NCI-H1436 (cell line): ENCODE measurements around the gene MPRIP.
A peak's percentile ranks its signal among the peaks of the same experiment; 100 is the strongest.

Experiments
- DNase-seq: peaks from one replicate; lab custom pipeline; 2025; lab: John Stamatoyannopoulos, UW

Gene MPRIP

GRCh38 chr17:17214646-17215436, 172.6 kb downstream of the MPRIP start:
- no peak for DNase-seq

GRCh38 chr17:17215575-17215974, 173.3 kb downstream of the MPRIP start:
- no peak for DNase-seq

DNA sequence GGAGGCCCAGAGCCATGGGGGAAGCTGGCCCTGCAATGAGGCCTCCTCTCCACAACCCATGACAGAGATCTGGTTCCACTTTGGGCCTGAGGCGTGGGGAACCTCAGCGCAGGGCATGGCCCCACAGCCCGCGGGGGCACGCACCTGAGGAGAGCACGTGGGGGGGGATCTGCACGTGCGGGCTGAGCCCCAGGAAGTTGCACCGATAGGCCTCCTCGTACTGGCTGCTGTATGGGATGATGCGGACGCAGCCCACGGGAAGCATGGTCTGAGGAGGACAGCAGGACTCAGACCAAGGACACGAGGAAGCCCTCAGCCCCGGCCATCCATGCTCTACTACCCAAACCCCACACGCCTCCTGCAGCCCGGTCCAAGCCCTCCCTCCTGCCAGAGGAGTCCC, 174.0 kb downstream of the MPRIP start:
- no peak for DNase-seq

GRCh38 chr17:17216776-17217175, 174.5 kb downstream of the MPRIP start:
- no peak for DNase-seq

DNA sequence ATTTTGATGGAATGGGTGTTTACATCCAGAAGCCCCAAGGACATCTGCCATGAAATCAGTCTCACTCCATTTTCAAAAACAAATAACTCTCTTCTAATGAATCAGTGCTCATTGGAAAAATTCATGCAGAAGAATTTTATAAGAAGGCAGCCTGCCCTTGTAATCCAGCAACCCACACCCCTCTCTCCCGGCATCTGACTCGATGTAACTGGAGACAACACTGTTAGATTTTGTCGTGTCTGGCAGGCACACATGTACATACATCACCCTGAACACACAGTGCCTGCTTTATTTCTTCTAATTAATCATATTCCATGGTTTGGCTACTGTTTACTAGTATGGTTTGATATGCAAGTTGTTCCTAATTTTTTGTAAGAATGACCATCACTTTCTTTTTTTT, 175.7 kb downstream of the MPRIP start:
- no peak for DNase-seq

- DNase-seq: no peak
Measured at GRCh38 chr17:17220529-17220928, 178.3 kb downstream of the MPRIP start.

DNA sequence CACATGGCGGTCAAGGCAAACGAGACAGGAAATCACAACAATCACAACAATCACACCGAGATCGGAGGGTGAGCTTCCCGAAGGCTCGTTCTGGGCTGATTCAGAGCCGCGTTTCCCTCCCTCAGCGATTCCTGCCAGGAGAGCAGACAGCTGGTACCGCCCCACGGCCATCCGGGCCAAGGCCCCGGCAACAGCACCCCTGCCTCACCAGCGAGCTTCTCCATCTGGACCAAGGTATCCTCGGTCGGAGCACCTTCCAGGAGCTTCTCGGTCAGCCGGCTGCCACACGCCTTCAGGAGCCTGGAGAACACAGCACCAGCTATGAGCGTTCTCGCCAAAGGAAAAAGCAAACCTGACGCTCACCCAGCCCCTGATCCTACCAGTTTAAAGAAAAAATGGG, 179.1 kb downstream of the MPRIP start:
- DNase-seq: no peak

DNA sequence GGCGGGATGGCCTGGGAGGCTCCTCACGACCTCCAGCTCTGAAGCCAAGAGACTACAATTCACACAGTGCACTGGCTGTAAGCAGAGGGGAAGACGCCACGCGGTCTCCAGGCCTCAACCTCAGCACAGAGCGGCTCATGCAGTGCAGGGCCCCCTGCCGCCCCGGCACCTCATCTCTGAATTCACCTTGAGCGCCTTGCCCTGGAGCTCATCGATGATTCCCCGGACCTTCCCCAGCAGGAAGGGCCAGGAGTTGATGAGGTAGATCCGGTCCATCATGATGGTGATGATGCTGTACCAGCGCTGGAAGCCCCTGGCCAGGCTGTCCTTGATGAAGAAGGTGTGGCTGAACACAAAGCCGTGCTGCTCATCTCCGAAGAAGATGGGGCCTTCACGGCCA, 181.5 kb downstream of the MPRIP start:
- DNase-seq: no peak

DNA sequence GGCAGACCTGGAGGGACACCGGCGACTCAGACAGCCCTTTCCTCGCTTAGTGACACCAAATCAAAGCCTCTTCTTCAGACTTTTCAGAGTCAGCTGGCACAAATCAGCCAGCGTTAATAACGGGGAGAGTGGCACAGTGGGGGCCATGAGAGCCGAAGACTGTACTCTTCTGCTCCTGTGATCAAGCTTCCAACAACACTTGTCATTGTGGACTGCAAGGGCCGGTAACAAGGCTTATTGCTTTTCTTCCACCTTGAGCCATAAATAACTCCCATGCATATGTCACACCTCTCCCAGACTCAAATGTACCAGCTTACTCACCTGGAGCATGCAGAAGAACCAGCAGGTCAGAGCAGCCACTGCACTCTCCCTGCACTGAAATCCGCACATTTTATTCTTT, 181.9 kb downstream of the MPRIP start:
- no peak for DNase-seq

- DNase-seq: no peak
Measured at GRCh38 chr17:17225901-17226300, 183.6 kb downstream of the MPRIP start.

DNA sequence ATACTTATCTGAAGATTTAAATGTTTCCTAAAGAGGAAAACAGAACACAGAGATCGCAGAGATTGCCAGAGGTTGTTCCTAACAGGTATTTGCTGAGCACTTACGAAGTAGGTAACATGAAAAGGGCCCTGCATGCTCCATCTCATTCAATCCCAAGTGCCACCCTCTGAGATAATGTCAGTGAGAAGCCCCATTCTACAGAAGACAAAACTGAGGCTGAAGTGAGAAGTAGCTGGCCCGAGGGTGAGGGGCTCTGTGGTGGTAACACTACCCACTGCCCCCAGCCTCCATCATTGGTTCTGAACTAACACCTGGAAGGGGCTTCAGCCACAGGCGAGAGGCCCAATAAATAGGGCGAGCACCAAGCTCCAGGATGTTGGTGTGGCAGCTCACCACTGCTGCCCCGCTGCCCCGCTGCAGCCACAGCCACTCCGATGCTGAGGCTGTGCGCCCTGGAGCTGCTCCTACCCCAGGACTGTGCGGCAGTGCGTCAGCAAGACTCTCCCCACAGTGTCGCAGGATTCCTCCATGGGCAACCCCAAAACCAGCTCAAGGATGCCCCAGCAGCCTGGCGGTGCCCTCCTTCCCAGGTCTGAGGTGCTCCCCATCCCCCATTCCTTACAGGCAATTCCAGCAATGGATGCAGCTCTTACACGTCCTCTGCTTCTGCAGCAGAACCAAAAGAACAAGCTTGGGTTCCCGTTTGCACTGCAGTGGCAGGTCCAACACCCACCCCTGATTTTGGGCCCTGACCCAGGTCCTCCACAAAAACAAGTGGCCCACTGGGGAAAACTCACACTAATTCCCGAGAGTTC, 184.4 kb downstream of the MPRIP start:
- DNase-seq: no peak

DNA sequence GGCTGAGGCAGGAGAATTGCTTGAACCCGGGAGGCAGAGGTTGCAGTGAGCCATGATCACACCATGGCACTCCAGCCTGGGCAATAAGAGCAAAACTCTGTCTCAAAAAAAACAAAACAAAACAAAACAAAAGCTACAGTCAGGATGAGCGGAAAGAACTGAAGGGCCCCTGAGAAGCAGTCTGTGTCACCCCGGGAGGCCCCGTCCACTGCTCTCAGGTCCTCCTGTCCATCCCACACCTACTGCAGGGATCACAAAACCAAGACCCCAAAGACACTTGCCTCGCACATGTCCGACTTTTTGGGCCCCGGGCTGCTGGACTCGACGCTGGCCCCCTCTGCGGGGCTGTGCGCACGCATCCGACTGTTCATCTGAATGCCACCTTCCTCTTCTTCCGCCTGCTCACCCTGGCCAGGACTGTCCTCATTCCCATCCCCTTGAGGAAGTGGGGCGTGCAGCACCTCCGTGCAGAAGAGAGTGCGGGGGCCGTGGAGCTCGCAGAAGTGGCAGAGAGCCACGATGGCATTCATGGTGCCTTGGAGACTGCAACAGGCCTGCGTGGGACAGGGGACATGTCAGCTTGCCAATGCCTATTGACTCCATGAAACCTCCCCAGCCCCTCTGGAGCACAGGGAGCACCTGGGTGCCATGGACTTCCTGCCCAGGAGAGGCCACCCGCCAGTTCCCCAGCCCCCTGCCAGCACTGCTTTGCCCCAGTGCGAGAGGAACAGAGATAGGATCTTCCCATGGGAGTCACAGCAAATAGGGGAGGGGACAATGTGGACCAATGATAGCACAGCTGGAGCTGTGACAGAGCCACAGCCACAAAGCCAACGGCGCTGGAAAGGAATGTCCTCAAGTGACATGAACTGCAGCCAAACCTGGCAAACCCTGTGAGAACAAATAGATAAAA, 185.6 kb downstream of the MPRIP start:
- DNase-seq: no peak

DNA sequence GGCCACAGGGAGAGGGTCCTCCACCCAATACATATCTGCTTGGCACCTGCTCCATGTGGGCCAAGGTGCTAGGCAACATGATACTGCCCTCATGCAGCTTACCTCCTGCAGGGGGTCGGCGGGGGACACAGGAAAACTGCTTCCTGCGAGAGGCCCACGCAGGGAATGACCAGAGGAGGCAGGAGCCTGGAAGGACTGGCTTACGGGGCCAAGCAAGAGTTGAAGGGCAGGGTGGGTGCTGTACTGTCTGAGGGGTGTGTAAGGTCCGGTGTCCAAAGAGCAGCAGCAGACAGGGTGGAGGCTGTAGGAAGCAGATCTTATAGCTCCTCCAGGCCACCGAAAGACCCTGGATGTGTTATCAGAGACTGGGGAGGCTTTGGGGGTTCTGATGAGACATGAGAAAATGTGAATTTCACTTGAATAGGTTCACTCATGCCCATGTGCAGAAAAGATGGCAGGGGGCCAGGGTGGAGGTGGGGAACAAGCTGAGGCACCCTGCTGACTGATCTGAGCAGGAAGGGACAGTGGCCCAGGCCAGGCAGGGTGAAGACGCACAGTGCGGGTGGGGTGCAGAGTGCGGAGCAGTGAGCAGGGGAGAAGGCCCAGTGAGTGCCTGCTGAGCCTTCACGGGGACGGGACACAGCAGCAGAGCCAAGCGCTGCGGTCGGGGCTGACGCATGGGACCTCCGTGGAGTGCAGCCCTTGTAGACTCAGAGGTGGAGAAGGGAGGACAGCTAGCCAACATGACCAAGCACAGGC, 186.4 kb downstream of the MPRIP start:
- DNase-seq: no peak

DNA sequence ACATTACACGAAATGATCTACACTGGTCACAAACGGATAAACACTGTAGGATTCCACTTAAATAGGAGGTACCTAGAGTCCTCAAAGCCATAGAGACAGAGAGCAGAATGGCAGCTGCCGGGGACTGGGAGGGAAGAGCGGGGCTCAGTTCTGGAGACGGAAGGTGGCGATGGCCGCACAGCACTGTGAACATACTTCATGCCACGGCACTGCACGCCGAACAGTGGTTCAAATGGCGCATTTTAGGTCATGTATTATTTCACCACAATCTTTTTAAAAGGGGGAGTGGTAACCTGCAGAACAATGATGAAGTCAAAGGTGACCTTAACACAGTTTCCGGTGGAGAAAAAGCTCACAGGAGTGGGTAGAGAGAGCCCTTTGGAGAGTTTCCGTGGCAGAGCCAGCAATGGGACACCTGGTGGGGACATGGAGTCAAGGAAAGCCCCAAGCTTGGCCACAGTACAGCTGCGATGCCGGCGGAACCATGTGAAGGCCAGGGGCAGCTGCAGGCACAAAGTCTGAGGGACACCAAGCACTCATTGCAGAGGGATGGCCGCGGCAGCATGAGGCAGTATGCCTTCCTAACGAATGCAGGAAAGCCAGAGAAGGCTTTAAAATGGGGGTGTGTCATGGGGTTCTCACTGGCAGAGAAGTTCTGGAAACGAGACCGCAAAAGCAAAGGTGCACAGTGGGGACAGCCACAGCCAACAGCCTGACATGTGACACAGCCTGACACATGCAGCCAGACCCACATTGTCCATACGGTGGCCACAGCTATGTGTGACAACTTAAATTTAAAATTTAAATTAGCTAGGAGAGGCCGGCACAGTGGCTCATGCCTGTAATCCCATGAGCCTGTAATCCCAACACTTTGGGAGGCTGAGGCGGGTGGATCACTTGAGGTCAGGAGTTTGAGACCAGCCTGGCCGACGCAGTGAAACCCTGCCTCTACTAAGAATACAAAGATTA, 187.4 kb downstream of the MPRIP start:
- no peak for DNase-seq

GRCh38 chr17:17231621-17232302, 189.5 kb downstream of the MPRIP start:
- no peak for DNase-seq

GRCh38 chr17:17232303-17232621, 190.0 kb downstream of the MPRIP start:
- no peak for DNase-seq

DNA sequence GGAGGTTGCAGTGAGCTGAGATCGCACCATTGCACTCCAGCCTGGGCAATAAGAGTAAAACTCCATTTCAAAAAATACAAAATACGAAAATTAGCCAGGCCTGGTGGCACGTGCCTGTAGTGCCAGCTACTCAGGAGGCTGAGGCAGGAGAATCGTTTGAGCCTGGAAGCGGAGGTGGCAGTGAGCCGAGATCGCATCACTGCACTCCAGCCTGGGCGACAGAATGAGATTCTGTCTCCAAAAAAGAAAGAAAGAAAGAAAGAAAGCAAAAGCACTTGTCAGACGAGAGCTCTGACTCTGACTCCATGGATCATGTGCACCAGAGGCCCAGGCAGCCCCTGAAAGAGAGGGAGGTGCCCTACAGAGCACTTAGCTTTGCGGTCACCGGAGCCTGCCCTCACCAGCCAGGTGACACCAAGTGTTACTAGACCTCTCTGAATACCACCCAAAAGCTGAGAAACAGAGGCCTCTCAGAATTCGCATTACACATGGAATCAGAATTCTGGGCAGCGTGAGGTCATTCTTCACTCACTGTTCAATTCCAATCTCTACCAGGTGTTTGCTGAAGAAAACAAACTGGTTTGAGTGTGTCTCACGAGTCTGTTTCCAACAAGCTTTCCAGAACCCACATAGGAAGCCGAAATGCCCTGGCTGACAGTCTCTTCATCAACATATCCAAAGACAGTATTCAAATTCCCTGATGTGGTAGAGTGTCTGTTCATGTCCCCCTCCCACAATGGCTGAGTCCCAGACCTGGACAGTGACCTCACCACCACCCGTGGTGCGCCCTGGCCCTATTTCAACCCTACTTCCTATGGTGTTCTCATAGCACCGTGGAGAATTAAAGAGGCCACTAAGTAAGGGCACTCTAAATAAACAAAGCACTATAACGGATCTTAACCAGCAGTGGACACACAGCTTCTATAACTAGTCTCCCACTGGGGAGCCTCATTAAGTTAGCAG, 193.2 kb downstream of the MPRIP start:
- DNase-seq: no peak

GRCh38 chr17:17236295-17237025, 194.2 kb downstream of the MPRIP start:
- DNase-seq: peak; percentile 27
